GM21825 (cell line): ENCODE measurements around the gene KRT76.

Experiments used
- ATAC-seq: cut with Tn5 transposase; IDR thresholded peaks from one replicate; pipeline ENCODE4 v1.9.1; 2021; ENCODE audit warnings: mild to moderate bottlenecking, moderate library complexity; ENCODE audit not compliant: unreplicated experiment

KRT76 gene

DNA sequence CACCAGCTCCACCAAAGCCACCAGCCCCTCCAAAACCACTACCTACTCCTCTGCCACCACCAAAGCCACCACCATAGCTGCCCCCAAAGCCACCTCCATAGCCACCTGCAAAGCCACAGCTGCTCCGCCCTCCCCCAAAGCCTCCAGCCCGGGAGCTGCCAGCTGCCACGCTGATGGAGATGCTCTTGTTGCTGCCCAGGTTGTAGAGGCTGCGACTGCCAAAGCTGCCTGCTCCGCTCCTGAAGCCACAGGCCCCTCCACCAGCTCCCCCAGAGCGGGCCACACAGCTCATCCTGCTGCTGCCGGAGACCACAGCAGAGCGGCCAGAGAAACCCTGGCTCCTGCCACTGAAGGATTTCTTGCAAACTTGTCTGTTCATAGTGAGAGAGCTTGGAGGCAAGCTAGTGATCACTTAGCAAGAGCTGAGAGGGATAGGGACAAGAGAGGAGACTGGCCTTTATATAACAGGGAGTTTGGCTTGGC lies at the start of gene KRT76:
TSS of gene KRT76 (minus strand) at position 433 of the 483 bp plus-strand sequence. CDS start at position 379, 54 bp downstream.
- no peak for ATAC-seq

DNA sequence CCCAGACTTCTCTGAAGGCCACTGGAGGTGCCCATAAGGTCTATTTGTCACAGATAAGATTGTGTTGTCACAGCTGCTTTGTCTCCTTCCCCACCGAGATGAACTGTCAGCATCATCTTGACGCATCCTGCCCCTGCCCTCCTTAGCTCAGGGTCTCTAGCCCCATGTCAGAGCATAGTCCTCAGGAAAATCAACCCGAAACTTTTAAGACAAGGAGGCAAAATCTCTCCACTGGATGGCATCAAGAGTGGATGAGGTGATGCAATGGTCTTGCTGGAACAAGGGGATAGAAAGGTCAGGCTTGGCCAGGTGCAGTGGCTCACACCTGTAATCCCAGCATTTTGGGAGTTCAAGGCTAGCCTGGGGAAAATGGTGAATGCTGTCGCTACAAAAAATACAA lies 48.8 kb upstream of the KRT76 start:
- no peak for ATAC-seq

GRCh38 chr12:52824741-52825410 lies 47.7 kb upstream of the KRT76 start:
- ATAC-seq = no peak

DNA sequence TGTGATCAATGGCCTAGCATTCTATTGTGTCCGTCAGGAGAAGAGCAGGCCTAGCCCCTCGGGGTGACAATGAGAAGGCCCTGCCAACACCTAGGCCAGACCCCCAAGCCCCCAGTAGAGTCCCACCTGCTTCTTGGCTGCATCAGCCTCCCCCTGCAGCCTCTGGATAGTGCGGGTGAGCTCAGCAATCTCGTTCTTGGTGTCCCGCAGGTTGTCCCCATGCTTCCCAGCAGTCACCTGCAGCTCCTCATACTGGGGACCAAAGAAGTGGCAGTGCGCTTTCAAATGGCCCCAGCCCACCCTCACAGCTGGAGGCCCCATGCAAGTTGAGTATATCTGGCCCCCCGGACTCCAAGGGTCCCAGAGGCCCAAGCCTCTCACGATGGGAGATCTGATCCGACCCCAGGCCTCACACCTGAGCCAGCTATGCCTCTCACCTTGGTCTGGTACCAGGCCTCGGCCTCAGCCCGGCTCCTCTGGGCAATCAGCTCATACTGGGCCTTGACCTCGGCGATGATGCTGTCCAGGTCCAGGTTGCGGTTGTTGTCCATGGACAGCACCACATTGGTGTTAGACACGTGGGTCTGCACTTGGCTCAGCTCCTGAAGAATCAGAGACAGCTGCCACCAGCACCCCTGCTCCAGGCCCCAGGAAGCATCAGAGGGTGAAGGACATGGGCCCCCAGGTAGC lies 46.8 kb upstream of the KRT76 start:
- ATAC-seq = no peak

DNA sequence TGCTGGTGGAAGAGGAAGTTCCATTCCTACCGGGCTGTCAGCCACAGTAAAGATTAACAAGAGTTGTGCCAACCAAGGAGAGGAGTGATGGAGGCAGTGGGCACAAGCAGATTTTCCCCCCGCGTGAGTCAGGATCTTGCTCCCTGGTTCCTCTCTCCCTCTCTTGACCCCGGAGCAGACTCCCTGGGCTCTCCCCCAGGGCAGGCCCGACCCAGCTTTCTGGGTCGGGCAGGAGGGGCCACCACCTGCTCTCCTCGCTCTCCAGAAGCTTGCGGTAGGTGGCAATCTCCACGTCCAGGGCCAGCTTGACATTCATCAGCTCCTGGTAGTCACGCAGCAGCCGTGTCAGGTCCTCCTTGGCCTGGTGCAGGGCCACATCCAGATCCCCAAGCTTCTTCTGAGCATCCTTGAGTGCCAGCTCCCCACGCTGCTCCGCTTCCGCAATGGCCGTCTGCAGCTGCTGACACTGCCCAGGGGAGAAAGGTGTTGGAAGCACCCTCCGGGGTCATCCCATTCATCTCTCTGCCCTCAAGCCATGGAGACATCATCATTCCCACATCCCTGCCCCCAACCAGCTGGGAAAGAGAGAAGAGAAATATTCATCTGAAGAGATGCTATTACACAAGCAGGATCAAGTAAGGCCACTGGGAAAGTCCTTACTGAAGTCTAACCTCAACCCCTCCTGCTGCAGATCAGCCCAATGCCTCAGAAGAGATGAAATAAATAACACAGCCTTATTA lies 45.8 kb upstream of the KRT76 start:
- ATAC-seq = no peak

DNA sequence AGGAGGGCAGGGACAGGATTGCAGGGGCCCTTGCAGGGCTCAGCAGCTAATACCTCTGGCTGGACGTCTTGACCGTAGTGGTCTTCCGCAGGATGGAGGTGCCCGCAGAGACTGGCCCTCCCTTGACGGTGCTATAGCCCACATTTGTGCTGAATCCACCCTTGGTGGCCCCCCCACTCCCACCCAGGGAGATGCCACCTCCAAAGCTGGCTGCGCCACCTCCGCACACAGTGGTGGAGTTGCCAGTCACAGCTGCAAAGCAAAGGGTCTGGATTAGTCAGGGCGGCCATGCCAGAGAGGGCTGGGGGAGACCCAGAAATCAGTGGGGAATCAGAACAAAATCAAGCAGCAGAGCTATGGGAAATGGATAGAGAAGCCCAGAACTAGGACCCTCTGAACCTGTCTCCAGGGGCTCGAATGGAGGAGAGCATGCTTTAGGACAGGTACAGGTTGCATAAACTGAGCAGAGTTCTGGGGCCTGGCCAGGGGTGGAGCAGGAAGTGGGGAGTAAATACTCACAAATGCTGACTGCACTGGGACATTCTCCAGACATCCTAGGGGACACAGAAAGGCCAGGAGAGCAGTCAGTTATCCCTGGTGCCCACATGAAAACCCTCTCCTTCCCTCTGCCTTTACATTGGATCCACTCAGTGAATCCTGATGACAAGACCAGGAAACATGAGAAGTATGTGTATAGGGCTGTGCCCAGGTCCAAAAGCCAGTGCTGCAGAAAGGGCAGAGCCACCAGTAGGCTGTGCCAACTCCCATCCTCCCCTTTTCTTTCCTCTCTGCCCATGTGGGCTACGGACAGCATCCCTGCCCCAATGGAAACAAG lies 44.9 kb upstream of the KRT76 start:
- no peak for ATAC-seq

DNA sequence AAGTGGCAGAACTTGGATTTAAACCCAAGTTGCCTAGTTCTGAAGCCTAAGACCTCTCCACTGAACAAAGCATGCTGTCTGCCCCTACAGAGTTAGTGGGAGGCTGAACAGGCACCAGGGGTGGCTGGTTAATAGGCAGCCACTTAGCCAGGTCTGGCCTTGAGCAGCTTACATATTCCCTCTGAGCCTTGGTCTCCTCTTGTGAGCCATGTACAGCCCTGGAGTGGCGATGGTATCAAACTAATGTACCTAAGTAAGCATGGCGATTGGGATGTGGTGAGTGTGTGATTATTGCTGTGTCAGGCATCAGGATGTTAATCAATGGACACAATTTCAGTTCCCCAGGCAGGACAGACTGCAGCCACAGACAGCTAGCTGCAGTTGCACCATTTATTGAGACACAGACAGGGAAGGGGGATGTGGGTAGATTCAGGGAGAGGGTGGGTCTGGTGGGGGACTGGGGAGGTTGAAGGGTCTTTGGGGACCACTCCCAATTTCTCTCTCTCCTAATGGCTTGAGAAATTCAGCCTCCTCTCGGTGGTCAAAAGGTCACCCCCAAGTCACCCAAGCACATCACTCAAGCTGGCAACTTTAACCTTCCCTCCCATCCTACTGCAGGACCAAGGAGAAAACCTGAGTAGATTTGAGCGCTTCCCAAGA lies 44.1 kb upstream of the KRT76 start:
- no peak for ATAC-seq

DNA sequence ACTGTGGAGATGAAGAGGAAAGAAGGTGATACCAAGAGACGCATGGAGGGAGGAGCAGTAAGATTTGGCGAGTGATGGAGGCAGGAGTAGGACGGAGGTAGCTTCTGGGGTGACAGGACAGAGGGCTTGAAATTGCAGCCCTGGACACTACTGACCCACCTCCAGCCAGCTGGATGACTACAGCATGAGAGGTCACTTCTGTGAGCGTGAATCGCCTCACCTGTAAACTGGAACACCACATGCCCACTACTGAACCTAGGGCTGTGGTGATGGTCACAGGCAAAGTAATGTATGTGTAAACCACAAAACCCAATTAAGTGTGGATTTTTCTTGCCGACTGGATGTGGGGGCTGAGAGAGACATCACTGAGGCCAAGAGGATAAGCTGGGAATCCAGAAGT lies 43.4 kb upstream of the KRT76 start:
- no peak for ATAC-seq

DNA sequence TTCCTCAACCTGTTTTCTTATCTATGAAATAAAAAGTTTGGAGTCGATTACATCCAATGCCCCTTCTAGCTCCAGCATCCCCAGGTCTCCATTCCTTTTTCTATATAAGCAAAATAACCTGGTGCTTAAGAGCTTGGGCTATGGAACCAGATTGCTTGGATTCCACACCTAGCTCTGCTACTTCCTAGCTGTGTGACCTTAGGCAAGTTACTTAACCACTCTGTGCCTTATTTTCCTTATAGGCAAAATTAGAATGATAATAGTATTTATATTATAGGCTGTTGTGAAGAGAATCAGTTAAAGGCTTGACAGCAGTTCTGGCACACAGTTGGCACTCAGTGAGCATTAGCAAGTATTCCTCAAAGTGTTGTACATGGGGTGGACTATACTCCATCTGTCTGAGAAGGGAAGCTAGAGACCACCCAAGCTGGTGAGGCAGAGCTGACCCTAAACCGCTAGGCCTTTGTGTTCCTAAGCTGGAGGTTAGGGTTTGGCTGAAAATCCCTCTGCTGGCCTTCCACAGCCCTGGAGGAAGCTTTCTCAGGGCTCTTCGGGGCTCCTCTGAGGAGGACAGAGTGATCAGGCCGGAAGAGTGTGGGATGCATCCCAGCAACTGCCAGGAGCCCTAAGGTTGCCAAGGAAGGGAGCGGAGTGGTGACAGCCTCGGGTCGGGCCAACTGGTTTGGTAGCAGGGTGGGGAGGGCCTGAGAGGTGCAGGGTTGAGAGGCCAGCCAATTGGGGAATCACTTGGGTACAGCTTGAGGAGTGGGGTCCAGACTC lies 42.8 kb upstream of the KRT76 start:
- ATAC-seq = no peak

- no peak for ATAC-seq
Measured at GRCh38 chr12:52818887-52819420, 41.8 kb upstream of the KRT76 start.

DNA sequence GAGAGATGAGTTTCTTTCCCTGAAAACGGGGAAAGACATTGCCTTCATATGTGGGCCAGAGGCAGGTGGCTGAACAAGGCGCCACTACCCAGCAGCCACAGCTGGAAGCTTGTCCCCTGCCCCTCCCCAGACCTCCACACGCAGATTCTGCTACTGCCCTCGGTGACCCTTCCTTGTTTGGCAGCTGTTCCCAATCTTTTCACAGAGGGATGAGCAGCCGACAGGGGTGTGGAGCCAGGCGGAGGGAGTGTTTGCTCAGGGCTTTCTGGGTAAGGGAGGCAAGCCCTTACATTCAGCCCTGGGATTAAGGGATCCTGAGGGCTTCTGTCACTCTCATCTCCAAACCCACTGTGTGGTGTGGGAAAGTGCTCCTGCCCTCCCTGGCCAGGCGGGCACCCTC lies 41.2 kb upstream of the KRT76 start:
- no peak for ATAC-seq

DNA sequence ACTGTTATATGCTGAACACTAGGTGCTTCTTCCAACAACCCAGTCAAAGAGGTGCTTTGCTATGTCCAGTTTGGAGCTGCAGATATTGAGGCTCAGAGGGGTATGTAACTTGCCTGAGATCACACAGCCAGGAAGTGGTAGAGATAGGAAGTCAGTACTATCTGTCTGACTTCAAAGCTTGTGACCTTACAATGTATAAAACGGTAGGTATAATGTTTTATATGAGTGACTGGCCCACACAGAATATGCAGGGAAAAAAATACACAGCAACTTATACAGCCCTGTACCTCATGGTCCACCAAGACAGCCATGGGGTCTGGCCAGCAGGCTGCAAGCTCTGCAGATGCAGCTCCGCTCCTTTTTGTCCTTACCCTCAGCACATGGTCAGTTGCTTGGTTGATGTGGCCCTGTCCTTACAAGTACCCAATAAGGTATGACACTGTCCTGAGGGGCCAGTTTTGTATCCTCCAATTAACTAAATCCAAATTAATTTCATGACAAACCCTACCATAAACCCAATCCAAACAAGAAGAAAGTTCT lies 40.6 kb upstream of the KRT76 start:
- no peak for ATAC-seq

DNA sequence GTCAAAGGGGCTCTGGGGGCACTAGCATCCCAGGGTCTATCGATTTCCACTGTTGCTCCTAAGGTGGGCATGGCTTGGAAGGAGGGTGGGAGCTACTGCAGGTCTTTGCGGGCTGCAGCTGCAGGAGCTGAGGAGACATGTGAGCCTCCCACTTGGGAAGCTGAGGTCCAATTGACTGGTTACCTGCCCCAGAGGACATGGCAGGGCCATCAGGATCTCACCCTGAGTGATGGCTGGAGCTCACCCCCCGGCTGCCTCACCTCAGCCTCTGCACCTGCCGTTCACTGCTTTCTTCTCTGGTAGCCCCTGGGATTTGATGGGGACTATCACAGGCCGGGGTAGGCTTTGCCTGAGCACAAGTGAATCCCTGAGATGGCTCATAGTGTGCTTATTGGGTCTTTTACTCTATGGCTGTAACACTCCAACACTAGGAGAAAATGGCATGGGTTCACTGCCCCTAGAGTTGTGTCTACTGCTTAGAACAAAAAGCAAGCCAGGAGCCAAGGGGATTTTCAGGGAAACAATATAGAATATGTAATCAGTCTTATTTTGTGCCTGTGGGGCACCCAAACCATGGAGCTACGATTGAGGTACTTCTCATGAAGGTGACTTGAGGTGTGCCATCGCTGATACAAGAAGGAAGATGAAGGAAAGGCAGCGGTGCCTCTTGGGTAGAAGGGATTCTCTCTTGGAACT lies 40.0 kb upstream of the KRT76 start:
- no peak for ATAC-seq

DNA sequence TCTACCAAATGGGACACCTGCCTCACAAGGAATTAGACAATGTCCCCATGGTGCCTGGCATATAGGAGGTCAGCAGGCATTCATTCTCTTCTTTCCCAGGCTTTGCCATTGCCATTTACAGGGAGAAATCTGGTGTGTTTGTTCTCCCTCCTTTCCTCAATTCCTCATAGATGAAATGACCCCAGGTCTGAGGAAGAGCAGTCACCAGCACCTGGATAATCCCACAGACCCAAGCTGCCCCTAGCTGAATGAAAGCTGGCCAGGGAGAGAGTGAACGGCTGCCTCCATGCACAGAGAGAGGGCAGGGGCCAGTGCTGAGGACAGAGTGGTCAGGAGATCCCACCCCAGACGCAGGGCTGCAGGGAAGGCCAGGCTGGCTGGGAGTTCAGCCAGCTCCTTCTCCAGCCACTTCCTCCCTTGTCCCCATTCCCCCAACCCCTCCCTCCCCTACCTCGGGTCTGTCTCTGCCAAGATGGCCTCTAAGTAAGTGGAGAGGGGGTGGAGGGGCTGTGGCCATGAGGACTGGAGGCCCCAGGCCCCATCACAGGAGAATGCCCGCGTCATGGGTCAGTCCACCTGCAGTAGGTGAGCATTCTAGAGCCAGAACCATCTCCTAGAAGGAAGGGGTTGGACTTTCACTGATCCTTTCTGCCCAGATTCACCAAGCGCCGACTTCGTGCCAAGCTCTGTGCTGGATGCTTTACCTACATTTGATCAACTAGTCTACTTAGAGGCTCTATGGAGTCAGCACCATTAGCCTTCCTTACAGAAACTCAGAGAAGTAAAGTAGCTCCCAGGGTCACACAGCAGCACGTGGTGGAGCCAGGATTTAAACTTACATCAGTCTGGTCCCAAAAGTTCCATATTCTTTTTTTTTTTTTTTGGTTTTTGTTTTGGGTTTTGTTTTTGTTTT lies 38.8 kb upstream of the KRT76 start:
- no peak for ATAC-seq

DNA sequence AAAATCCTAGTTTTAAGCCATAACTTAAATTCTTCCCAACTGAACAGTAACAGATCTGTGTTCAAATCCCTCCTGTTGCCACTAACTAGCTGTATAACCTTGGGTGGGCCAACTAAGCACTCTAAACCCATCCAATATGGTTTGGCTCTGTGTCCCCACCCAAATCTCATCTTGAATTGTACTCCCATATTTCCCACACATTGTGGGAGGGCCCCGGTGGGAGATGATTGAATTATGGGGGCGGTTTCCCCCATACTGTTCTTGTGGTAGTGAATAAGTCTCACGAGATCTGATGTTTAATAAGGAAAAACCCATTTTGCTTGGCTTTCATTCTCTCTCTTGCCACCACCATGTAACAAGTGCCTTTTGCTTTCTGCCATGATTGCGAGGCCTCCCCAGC lies 38.0 kb upstream of the KRT76 start:
- ATAC-seq = no peak

GRCh38 chr12:52814710-52815155 lies 37.6 kb upstream of the KRT76 start:
- ATAC-seq = no peak
